ENCODE results near the gene BATF.

Gene BATF

DNA sequence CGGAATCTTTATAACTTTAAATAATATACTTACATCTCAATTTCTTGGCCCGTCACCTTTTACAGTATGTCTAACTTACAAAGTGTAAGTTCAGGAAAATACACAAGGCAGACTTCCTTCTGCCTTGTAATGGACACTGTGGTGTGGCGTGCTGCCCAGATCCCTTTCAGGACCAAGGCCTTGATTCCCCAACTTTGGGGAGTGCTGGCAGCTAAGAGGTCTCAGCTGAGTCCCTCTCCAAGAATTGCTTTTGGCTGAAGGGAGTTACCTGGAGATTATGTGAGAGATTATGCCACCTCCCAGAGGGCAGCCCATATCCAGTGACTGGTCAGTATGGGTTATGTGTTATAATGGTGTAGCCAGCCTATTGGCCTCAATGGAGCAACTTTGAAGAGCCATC is 21.2 kb upstream of the BATF start:
- no peak for DNase-seq

DNA sequence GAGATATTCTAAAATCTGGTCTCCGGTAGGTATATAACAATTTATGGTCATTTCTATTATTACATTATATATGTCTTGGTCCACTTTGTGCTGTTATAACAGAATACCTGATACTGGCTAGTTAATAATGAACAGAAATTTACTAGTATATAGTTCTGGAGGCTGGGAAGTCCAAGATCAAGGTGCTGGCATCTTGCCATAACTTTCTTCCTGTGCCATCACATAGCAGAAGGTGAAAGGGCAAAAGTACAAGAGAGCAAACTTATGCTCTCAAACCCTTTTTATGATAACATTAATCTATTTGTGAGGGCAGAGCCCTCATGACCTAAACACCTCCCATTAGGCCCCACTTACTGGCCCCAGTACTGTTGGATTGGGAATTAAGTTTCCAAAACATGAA is 17.9 kb upstream of the BATF start:
- no peak for DNase-seq

DNA sequence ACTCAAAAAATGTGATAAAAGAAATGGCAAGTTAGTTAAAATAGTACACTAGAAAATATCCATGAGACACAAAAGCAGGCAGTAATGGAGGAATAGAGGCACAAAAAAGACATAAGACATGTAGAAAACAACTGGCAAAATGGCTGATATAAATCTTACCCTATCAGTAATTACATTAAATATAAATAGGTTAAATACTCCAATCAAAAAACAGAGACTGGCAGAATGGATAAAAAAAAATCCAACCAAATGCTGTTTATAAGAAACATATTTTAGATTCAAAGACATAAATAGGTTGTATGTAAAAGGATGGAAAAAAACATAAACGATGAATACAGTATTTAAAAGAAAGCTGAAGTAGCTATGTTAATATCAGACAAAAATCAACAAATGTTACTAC is 15.3 kb upstream of the BATF start:
- no peak for DNase-seq

DNA sequence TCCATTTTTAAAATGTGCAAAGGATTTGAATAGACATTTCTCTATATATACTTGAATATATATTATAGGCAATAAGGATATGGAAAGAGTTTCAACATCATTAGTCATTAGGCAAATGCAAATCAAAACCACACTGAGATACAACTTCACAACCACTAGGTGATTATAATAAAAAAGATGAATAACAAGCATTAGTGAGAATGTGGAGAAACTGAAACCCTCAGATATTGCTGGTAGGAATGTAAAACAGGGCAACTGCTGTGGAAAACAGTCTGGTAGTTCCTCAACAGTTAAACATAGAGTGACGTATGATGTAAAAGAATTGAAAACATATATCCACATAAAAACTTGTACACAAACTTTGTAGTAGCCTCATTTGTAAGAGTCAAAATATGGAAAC is 11.7 kb upstream of the BATF start:
- no peak for DNase-seq

DNA sequence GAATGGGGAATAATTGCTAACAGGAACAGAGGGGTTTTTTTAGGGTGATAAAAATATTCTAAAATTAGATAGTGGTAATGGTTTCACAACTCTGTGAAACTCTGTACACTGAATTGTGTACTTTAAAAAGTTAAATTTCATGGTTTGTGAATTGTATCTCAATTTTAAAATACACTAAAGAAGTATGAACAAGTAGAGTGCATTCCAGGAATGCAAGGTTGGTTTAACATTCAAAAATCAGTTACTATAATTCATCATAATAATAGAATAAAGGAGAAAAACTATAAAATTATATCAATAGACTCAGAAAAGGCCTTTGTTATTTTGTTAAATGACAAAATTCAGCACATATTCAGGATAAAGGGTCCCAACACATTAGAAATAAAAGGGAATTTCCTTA is 11.1 kb upstream of the BATF start:
- DNase-seq = no peak

DNA sequence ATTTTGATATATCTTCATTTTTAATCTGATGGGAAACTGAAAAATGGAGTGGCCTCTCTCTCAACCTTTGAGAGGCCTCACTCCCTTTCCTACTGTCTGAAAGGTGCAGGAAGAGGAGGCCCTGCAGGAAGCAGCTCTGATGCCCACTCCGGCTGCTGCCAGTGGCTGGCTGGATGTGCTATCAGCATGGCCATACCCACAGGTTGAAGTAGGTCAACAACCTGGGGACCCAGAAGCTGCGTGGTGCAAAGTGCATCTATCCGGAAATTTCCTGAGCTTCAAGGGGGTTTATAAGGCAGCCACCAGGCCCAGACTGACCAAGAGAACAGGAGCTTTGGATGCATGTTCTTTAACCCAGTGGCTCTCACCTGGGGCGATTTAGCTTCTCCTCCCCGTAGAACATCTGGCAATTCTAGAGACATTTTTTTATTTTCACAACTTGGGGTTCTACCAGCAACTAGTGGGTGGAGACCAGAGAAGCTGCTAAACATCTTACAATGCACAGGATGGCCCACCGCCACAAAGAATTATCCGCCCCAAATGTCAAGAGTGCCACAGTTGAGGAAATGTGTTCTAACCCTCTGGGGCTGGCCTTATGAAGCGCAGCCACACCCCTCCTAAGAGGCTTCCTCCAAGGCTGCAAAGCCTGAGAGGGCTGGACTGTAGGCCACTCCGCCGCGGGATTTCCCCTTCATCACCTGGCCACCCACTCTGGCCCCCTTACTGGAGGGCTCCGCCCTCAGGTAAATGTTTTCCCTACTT is 8.2 kb upstream of the BATF start:
- peak; percentile 41 for DNase-seq

DNA sequence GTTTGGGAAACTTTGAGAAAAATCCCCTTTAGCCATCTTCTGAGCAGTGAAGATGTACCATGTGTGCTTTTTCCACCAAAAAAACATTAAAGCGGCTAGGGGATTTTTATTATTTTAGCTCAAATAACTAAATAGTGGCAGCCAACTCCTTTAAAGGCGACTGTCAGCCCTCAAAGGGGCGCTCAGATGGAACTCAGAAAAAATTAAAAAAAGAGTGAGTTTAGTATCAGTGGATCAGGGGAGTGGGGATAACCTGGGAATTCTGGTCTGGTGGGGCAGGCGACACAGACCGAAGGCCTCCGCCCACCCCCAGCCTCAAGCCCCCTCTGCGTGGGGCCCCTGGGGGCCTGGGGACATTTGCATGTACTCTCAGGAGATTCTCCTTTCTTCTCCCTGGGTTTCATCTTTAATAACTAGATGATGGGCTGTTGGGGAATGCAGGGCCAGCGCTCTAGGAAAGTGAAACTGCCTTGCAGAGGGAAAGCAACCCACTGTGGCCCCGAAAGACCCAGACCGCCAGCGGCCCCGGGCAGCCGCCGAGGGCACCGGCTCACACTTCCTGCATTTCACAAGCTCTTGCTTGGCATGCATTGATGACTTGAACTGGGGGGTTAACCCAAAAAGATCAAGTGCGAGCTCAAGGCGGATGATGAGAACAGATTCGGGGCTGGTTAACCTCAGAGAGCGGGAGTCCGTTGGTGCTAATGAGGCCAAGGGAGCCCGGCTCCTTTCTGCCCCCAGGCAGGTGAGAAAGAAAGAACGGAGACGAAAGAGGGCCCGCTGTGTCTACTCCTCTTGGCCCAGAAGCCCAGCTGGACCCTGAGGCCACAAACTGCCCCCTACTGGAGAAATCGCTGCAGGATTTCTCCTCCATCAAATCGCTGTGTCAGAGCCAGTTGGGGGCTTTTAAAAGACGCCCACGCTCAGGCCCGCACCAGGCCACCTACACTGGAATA is 7.3 kb upstream of the BATF start:
- DNase-seq = peak; percentile 55

DNA sequence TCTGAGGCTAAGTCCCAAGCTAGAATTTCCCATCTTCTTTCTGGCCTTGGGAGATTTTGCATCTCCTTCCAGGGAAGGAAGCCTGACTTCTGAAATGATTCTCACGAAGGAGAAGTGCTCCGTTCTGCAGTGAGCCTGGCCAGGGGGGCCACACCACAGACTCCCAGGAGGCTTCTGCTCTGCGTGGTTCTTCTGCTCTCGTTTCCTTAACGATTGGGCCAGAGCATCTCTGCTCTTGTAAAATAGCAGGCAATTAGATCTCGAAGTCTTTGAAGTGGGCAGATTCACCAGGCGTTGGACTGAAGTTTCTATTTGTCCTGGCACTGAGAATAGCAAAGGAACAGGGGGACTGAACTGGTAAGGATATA is 6.7 kb upstream of the BATF start:
- no peak for DNase-seq

DNA sequence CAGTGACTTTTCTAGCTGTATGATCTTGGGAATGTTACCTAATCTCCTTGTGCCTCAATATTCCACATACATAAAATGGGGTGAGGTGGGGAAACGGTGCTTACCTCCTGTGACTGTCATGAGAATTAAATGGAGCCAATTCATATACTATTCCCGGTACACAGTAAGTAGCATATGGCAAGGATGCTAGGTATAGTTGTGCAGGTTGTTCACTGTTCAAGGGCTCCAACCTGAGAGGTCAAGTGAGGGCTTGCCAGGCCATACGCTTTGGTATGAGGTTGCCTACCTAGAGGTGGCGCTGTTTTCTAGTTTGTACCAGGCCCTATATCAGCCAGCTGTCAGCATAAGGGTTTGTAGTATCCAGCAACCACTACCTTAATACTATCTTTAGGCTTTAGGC is 3.6 kb upstream of the BATF start:
- peak; percentile 44 for DNase-seq

DNA sequence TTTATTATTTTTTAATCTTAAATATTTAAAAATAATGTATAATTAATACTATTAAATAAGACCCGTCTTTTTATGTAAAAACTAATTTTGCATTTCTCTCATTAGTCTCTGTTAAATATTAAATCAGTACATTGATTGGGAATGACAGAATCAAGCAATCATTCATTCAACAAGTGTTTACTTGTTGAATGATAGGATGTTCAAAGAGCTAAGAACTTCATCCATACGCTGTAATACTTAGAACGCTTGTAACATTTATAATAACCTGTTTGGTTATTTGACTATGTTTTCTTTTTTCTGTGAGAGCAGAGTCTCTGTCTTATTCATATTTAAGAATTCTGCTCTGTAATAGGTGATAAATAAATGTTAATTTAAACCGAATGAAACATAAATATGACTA is 2.9 kb upstream of the BATF start:
- DNase-seq = no peak

DNA sequence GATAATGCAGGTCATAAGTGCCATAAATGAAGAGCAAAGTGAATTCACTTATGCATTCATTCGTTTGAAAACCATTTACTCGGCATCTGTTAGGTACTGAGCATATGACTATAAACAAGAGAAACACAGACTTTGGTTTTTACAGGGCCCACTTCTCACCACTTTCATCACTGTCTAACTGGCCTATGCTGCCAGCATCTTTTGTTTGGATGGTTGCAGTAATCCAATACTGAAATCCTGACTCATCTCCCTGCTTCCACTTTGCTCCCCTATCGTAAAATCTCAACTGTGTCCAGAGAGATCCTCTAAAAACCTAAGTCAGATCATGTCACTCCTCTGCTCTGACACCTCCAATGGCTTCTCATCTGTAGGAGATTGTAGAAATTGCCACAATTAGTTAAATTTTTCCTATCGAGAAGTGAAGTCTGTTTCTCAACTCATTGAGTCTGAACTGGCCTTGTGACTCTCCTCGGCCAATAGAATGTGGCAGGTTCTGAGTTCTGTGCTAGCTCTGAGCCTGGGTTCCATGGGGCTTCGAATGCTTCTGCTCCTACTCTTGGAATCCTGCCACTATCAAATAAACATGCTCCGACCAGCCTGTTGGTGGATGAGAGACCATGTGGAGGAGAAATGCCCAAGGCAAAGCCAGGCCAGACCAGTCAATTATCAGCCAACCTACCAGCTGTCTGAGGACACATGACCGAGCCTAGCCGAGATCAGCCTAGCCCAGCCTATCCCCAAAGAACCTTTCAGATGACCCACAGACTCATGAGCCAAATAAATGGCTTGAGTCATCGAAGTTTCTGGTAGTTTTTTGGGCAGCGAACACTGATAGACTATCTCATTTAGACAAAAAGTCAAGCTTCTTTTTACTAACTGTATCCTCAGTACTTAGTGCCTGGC is 2.2 kb upstream of the BATF start:
- no peak for DNase-seq

DNA sequence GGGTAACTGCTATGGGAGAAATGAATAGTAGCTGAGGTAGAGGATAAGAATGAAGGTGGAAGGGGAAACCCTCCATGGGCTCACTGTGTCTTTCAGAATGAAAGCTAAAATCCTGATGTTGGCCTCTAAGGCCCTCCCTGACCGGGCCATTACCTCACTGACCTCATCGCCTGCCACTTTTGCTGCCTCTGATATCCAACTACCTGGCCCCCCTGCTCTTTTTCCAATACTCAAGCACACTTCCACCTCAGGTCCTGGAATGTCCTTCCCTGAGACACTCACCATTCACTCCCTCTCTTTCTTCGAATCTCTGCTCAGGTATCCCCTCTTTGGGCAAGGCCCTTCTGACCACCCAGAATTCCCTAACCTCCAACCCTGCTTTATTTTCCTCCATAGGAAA is 1.4 kb upstream of the BATF start:
- no peak for DNase-seq

DNA sequence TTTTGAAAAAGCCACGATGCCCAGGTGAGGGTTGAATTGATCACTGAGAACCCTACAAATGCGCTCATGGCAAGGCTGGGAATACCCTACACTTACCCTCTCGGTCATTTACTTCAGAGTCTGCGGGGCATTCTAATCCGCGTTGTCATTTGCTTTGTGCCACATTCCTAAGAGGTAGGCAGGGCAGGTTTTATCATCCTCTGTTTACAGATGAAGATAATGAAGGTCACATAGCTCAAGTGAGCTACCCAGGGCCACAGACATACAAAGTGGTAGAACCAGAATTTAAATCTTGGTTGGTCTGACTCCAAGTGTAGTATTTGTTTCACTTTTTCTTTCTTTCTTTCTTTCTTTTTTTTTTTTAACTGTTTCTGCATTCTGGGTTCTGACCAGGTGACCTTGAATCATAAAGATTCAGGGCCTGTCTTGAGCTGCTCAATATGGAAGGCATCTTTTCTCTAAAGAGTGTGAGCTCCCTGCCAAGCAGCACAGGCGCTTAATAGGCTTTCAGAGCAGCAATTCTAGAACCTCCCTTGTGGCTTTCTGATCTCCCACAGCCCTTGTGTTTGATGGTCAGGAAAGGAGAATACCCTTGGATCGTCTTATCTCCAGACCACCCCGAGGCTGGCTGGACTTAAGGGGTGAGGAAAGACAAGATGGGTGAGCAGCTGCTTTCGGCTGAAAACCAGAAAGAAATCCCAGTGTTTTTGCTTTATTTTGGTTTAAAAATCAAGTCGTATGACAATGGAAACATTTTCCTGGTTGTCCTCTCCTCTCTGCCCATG is 662 bp upstream of the BATF start:
- DNase-seq = no peak

DNA sequence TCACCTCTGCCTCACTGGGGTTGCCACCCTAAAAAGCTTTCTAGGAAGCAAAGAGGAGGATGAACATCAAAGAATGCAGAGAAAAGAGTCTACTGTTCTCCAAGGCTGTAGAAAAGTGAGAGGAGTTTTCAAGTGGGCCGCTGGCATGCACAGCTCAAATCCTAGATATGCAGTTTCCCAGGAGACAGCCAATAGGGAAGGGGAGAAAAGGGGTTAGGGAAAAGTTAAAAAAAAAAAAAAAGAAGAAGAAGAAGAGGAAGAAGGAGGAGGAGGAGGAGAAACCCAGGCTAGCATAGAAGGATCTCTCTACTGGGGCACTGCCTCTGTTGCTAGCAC is 682 bp downstream of the BATF start:
- no peak for DNase-seq

DNA sequence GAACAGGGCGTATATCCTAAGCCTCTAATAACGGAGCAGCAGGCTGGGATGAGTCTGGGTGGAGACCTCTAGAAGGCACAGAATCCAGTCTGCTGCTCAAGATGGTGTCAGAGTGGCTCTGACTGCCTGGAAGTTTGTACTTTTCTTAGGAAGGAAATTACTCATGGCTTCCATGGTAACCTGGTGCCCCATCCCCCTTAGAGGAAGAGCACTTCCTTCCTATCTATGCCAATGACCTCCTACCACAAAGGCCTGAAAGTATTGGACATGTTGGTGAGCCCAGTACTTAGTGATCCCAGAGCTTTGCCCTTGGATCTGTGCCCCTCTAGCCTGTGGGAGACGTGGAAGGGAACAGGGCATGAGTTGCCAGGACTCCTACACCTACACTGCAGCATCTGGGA is 1.5 kb downstream of the BATF start:
- peak; percentile 41 for DNase-seq

DNA sequence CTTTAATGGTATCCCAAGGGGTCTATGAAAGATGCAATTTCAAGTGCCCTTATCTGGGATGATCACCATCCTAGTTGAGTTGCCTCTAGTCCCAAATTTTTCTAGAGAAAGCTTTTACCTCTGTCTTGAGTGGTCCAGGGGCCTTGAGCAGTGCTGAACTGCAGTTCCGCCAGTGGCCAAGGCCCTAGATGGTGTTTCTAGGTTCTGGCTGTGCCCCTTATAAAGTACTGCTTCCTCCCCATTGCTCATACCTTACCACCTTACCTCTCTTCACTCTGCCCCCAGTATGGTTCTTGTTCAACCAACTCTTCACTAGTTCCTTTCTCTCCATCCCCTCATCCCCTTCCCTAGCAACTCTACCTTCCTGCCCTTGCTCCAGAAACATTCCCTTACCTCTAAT is 3.7 kb downstream of the BATF start:
- DNase-seq = no peak

DNA sequence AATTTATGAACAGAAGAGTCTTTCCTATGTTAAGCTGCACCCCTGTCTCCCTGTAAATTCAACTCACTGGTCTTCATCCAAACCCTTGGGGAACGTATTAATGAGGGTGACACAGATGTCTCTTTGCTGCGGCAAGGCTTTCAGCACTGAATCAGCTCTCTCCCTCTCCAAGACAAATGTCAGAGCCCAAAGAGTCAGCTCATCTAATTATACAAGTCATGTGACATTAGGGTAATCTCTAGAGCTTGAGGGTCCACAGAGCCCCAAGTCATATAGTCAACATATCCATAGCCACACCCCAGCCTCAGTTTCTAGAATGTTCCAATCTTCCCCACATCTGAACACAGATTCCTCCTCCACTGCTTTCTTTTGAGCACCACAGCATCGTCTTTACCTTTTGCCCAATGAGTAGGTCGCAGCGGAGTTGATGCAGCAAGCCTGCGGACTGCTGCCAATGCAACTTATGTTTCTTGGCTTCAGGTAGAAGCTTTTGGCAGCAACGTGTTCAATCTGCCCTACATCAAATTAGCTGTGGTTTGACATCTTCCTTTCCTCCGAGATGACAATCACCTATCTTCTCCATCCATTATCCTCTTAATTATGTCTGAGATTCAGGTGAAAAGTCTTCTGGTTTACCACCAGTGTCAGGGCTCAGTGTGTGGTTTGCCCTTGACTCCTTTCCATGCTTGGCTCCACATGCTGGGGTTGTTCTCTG is 5.3 kb downstream of the BATF start:
- DNase-seq = no peak

DNA sequence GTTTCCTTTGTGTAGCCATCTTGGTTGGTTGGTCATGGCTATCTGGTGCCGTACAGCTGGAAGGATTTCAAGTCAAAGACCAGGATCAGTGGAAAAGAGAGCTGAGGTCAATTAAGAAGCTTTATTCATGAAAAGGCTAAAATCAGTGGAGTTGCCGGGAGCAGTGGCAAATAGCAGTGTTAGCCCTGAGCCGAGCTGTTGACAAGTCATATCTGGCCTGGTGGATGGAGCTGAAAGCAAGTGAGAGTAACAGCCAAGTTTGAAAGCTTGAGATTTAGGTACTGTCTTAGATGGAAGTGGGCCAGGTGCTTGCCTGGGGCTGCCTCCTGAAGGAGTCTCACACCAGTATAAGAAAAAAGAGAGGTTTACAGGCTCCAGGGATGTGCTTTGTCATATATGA is 9.0 kb downstream of the BATF start:
- DNase-seq = no peak

DNA sequence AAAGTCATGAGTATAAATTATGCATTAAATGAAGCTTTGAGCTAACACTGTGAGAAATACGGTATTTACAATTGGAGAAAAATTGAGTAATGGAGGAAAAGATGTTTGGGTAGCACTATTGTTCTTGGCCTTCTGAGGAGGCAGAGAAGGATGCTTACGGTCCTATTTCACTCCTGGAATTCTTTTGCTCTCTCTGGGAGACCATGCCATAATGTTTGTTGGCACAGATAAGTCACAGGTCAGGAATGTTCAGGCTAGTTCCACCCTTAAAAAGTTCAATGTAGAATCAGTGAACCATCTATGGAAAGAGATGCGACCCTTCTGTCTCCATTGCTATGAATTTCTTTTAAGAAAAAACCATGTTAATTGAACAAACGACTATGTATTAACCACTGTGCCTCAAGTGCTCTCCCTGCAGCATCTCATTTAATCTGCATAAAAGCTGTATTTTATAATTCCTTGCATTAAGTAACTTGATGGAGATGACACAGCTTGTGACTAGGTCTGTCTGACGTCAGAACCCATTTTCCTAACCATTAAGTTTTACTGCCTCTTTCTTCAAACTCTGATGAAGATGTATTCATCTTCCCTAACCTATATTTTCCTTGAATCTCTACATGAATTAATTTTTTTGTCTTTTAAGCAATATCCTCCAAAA is 9.5 kb downstream of the BATF start:
- DNase-seq = no peak

DNA sequence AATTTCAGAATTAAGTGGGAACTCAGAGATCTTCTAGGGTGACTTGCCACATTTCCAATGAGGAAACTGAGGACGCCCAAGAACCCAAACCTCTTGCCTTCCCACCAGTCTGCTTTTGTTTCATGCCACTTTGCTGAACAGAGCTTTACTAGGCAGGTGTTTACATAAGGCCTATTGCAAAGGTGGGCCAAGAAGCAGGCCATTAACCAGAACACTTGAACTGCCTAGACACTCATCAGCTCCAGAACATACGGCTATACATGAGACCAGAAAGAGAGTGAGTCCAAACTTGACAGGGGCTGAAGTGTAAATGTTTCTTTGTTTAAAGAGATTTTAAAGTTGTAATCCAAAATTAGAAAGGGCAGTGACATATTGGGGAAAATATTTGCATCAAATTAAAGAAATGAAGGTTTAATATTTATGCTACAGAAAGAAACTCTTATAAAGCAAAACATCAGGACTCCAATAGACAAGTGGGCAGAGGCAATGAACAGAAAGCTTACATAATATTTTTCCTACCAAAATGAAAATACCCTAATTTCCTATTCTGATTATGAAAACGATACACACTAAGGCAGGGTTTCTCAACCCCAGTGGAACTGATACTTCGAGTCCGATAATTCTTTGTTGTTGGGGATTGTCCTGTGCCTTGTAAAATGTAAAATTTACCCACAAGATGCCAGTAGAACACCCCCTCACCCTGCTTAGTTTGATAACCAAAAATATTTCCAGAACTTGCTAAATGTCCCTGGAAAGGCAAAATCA is 11.7 kb downstream of the BATF start:
- DNase-seq = no peak

Measured in activated naive CD4-positive, alpha-beta T cell treated with Interleukin-2 at 50 U/mL for 16 hours (primary cell).